Sigmoid colon (tissue), 7 donors: ENCODE results near the gene RNF207. TPM values are rescaled to one million over a fixed set of nuclear protein-coding genes. Genes with fewer than 3 reads are reported as not detected.

Source experiments
- DNase-seq: peaks from one replicate; pipeline ENCODE4 v3.0.0-alpha.2; 2019
- H3K27ac ChIP-seq, 4 donors: fragments of 200-600 bp; sonication (generic); one replicate each; pipeline ENCODE4 v1.5.1; 2016 to 2019; ENCODE audit warnings: mild to moderate bottlenecking in 1 of 4
- H3K27me3 ChIP-seq, 3 donors: fragments of 200-600 bp; sonication (generic); one replicate each; pipeline ENCODE4 v1.5.1; 2019; ENCODE audit warnings: mild to moderate bottlenecking in 1 of 3
- H3K36me3 ChIP-seq, 4 donors: fragments of 200-600 bp; sonication (generic); one replicate each; pipeline ENCODE4 v1.5.1; 2016 to 2019
- H3K4me1 ChIP-seq, 4 donors: fragments of 200-600 bp; sonication (generic); one replicate each; pipeline ENCODE4 v1.5.1; 2017 to 2019
- H3K4me3 ChIP-seq, 4 donors: fragments of 200-600 bp; sonication (generic); one replicate each; pipeline ENCODE4 v1.5.1; 2017 to 2019; ENCODE audit warnings: mild to moderate bottlenecking in 2 of 4, moderate library complexity in 1 of 4
- H3K9me3 ChIP-seq, 4 donors: fragments of 200-600 bp in 3 of 4; sonication (generic) in 3 of 4; one replicate each; pipeline versions ENCODE4 v1.5.1 to v1.6.1; 2013 to 2019
- CTCF ChIP-seq, 4 experiments: fragments of 450-650 bp in 3 of 4; fragments of 200-600 bp in 1 of 4; IDR thresholded peaks; one replicate each; pipeline ENCODE4 v1.5.1; 2016 to 2019; ENCODE audit warnings: antibody characterized with exemption in 4 of 4, mild to moderate bottlenecking in 3 of 4, moderate library complexity in 2 of 4
- EP300 ChIP-seq, 4 donors: sonication (generic); formaldehyde crosslinking; IDR thresholded peaks; one replicate each; pipeline ENCODE4 v1.6.1; 2017; ENCODE audit warnings: antibody characterized with exemption in 4 of 4
- POLR2A ChIP-seq, 2 donors: fragments of 450-650 bp; IDR thresholded peaks; one replicate each; pipeline ENCODE4 v1.6.1; 2016; ENCODE audit warnings: antibody characterized with exemption in 2 of 2, mild to moderate bottlenecking in 2 of 2, moderate library complexity in 2 of 2
- POLR2AphosphoS5 ChIP-seq, 4 donors: sonication (generic); formaldehyde crosslinking; IDR thresholded peaks; one replicate each; pipeline ENCODE4 v1.6.1; 2017; ENCODE audit warnings: antibody characterized with exemption in 4 of 4
- WGBS, 2 donors: extraction: QIAGEN DNeasy Blood & Tissue Kit; methylation state at CpG; one replicate each; pipeline ENCODE4 v1.1.7; 2013; 5-methylcytosine and 5-hydroxymethylcytosine counted together
- intact Hi-C: fragments of 100-400 bp; cut with DNase I; formaldehyde crosslinking; loops from one replicate; pipeline ENCODE4 v1.15.1; 2023
- polyA plus RNA-seq, 3 donors: library from polyadenylated mRNA; stranded (reverse); fragments of 200-250 nt; gene quantifications; one replicate each; pipeline ENCODE4 v1.2.3, GENCODE V29; 2013
- total RNA-seq, 4 donors: library from RNA; depleted of rRNA; stranded (reverse); fragments of >200 nt; gene quantifications; one replicate each; pipeline ENCODE4 v1.1.0, GENCODE V29; 2016
- donor health status: healthy with polysubstance abuse.
- donor health status: Bipolar disorder and iron deficiency.
- donor health status: healthy.

Gene RNF207
- total and polyA plus RNA-seq, 7 donors = 5.3 to 24.3 (median 13.3) TPM

DNA sequence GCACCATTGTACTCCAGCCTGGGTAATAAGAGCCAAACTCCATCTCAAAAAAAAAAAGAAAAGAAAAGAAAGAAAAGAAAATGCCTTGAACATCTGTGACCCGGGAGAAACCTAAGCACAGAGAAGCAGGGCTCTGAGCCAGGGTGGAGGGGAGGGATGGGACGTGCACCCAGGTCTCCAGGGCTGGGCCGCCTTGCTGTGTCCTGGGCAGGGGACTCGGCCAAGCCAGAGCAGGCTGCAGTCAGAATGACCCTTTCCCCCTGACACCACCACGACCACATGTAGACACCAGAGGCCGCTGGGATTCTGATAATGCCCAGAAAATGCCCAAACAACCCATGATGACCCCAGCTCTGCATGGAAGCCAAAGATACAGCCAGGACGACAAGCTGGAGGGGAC is 43.6 kb upstream of the RNF207 start:
- TF ChIP-seq POLR2AphosphoS5 (IDR thresholded peaks at IDR 0.05) (no peak), EP300 (IDR thresholded peaks at IDR 0.05) (no peak), POLR2A (IDR thresholded peaks at IDR 0.05) (no peak), CTCF (IDR thresholded peaks at IDR 0.05) (no peak)
- intact Hi-C loops = no loop called here
- Histone ChIP-seq H3K4me1 (no peaks in the 10 kb centered on the region), H3K4me3 (no peak overlapping the region), H3K27me3 (peaks cover 0 to 52% (median 5%) of the 10 kb centered on the region in 3 donors), H3K9me3 (no peaks in the 10 kb centered on the region), H3K27ac (no peak overlapping the region), H3K36me3 (no peaks in the 10 kb centered on the region)
- no peak for DNase-seq
- WGBS, 2 donors = 76 to 81% methylated on average over 7 of the region's 7 CpGs

GRCh38 chr1:6162773-6163172 is 43.1 kb upstream of the RNF207 start:
- peaks cover 0 to 52% (median 5%) of the 10 kb centered on the region in 3 donors for H3K27me3 ChIP-seq
- intact Hi-C loops = no loop called here
- no peaks in the 10 kb centered on the region for H3K4me1 ChIP-seq
- no peaks in the 10 kb centered on the region for H3K36me3 ChIP-seq
- TF ChIP-seq CTCF (IDR thresholded peaks at IDR 0.05) = no peak
- no peak for TF ChIP-seq POLR2AphosphoS5 (IDR thresholded peaks at IDR 0.05)
- TF ChIP-seq EP300 (IDR thresholded peaks at IDR 0.05) = no peak
- no peak for TF ChIP-seq POLR2A (IDR thresholded peaks at IDR 0.05)
- WGBS, 2 donors = 53 to 68% methylated on average over 13 of the region's 13 CpGs
- H3K4me3 ChIP-seq = no peak overlapping the region
- no peak for DNase-seq
- H3K9me3 ChIP-seq = no peaks in the 10 kb centered on the region
- no peak overlapping the region for H3K27ac ChIP-seq

GRCh38 chr1:6163191-6163972 is 42.5 kb upstream of the RNF207 start:
- no peaks in the 10 kb centered on the region for H3K36me3 ChIP-seq
- no peak for DNase-seq
- no peak overlapping the region for H3K27ac ChIP-seq
- WGBS, 2 donors = 76 to 85% methylated on average over 15 of the region's 15 CpGs
- no peaks in the 10 kb centered on the region for H3K9me3 ChIP-seq
- peaks cover 0 to 52% (median 5%) of the 10 kb centered on the region in 3 donors for H3K27me3 ChIP-seq
- TF ChIP-seq POLR2AphosphoS5 (IDR thresholded peaks at IDR 0.05) (no peak), POLR2A (IDR thresholded peaks at IDR 0.05) (no peak), EP300 (IDR thresholded peaks at IDR 0.05) (no peak), CTCF (IDR thresholded peaks at IDR 0.05) (no peak)
- intact Hi-C loops = no loop called here
- no peak overlapping the region for H3K4me3 ChIP-seq
- H3K4me1 ChIP-seq = no peaks in the 10 kb centered on the region

DNA sequence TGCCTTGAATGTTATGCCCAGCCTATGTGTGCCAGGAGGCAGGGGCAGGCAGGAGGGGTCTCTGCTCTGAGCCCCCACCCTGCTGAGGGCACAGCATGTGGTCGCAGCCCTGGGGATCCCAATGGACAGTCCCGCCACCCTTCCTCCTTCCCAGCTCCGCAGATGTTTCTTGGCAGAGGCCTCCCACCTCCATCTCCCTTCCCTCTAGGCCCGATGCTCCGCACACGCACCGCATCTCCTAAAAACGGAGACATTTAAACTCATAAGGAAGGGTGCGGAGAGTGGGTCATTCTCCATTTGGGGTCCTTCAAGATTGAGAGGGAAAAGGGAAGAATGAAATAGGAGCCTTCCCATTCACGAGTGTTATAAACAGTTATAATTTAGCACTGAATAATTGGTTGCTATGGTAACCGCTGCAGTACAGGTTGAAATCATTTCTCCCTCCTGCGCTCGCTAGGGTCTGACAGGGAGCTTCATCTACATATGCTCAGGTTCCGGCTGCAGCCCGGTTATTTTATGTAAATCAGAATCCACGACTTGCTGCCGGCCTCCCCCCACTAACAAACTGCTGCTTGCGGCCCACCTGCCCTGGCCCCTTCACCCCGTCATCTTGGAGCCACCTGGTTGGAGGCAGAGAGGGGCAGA is 41.8 kb upstream of the RNF207 start:
- Histone ChIP-seq H3K36me3 (no peaks in the 10 kb centered on the region), H3K27me3 (peaks cover 0 to 54% (median 5%) of the 10 kb centered on the region in 3 donors), H3K9me3 (no peaks in the 10 kb centered on the region), H3K27ac (no peak overlapping the region), H3K4me3 (no peak overlapping the region), H3K4me1 (no peaks in the 10 kb centered on the region)
- no peak for TF ChIP-seq POLR2A (IDR thresholded peaks at IDR 0.05)
- TF ChIP-seq CTCF (IDR thresholded peaks at IDR 0.05) = no peak
- no peak for TF ChIP-seq POLR2AphosphoS5 (IDR thresholded peaks at IDR 0.05)
- no peak for TF ChIP-seq EP300 (IDR thresholded peaks at IDR 0.05)
- no peak for DNase-seq
- WGBS, 2 donors = 73 to 74% methylated on average over 19 of the region's 19 CpGs
- intact Hi-C loops = no loop called here
